A673 (cell line): ENCODE measurements around the gene HPX.

Source experiments
- EZH2 ChIP-seq: fragments of 200-600 bp; sonication (generic); IDR thresholded peaks from 2 replicates; pipeline ENCODE4 v1.6.1; 2017; ENCODE audit warnings: borderline replicate concordance, low read depth, mild to moderate bottlenecking, mixed read lengths, antibody characterized with exemption, low read length; ENCODE audit not compliant: poor library complexity, severe bottlenecking
- TF ChIP-seq, protein P1 (sequence below): fragments of 300-800, 200-600 bp; sonication (generic); conservative IDR thresholded peaks from 2 replicates; pipeline ENCODE4 v1.5.1; 2017; ENCODE audit warnings: low read depth, mild to moderate bottlenecking, antibody characterized with exemption, low read length, moderate library complexity, mixed read lengths

DNA sequence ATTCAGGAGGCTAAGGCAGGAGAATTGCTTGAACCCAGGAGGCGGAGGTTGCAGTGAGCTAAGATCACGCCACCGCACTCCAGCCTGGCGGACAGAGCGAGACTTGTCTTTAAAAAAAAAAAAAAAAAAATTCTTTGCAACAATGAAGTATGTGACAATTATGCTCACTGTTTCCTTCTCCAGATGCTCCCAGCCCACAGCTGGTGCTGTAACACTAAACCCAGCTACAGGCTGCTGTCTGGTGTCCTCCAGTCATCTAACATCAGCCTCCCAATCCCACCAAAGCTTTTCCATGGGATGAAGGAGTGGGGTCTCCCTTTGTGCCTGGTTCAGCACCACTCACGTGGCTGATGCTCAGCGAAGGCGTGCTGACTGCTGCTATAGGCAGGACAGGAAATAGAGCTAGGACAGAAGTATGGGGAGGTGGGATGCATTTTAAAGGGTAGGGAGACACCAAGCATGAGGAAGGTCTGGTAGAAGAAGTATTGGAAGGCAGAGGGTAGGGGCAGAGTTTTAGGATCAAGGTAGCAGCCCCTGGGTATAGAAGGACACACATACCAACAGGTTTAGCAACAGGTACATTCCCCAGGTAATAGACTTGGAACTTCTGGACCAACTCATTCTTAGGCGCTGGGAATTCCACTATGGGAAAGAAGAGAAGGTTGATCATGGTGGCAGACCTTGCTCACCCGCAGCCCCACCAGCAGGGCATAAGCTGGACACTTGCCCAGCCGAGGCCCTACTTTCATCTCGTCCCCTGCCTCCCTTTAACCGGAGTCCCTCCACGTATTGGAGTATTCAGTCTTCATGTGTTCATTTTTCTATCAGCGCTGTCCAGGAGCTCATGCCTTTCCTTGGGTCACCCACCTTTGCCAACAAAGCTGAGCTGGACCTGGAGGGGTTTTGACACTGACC lies 40.1 kb downstream of the HPX start:
- TF ChIP-seq, protein P1, sequence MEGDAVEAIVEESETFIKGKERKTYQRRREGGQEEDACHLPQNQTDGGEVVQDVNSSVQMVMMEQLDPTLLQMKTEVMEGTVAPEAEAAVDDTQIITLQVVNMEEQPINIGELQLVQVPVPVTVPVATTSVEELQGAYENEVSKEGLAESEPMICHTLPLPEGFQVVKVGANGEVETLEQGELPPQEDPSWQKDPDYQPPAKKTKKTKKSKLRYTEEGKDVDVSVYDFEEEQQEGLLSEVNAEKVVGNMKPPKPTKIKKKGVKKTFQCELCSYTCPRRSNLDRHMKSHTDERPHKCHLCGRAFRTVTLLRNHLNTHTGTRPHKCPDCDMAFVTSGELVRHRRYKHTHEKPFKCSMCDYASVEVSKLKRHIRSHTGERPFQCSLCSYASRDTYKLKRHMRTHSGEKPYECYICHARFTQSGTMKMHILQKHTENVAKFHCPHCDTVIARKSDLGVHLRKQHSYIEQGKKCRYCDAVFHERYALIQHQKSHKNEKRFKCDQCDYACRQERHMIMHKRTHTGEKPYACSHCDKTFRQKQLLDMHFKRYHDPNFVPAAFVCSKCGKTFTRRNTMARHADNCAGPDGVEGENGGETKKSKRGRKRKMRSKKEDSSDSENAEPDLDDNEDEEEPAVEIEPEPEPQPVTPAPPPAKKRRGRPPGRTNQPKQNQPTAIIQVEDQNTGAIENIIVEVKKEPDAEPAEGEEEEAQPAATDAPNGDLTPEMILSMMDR, result no peak
- TF ChIP-seq EZH2, result no peak
